NCI-H2196 (cell line): ENCODE measurements around the gene ADAMTS14.

Experiments used
- DNase-seq: peaks from one replicate; lab custom pipeline; 2025; ENCODE audit not compliant: unreplicated experiment; lab: John Stamatoyannopoulos, UW

ADAMTS14 gene

DNA sequence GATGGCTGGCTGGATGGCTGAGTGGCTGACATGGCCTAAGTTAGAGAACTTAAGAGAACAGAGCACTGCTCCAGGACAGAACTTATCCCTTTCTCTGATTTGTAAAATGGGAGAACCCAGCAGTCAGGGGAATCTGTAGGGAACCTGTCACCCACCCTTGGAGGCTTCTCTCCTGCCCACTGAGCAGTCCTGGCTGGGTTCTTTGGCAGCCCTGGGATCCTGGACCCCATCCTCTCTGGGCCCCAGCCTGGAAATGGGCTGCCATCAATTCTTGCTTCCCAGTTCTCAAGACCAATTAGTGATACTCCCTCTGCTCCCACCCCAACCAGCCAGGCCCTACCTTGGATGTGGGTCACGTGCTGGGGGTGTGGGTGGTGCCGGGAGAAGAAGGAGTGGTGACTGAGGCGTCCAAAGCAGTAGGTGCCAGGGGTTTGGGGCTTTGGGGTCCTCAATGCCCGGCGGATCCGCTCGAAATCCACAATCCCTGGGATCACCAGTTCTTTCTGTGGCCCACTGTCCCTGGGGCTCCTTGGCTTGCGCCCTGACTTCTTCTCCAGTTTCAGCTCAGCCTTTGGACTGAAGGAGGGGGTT, 109.2 kb downstream of the ADAMTS14 start:
- no peak for DNase-seq

GRCh38 chr10:70782086-70782745, 109.9 kb downstream of the ADAMTS14 start:
- no peak for DNase-seq

- no peak for DNase-seq
Observed at GRCh38 chr10:70782746-70783680, 110.7 kb downstream of the ADAMTS14 start.

DNA sequence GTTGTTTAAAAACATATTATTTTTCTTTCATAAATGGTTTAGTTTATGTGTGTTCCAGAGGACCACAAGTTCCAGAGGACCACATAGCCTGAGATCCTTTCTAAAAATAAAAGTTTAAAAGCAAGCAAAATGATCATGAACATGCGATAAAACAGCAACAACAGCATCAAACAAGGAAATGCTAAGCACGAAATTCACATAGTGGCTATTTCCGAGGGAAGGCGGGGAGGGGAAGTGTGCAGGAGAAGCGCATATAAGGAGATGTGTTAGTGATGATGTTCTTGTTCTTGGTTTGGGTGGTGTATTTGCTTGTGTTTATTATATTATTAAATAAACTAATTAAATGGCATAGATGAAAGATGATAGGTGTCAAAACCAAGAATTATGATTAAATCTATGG, 111.7 kb downstream of the ADAMTS14 start:
- no peak for DNase-seq

GRCh38 chr10:70784471-70784870, 112.2 kb downstream of the ADAMTS14 start:
- no peak for DNase-seq

DNA sequence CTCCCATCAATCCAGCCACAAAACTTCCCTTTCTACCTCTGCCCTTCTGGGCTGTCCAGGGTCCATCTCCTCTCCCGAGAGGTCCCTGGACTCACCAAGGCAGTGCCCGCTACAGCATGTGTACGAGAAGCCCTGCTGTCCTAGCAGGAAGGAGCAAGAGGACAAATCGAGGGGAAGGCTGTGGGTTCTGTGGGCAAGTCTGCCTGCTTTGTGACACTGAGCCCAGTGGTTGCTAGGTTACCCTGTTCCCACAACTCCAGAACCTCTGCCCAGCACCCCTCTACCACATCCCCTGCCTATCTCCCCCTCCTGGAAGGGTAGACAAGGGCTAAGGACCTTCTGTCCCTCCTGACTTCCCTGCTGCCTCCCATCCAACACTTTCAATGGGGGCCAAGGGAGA, 112.9 kb downstream of the ADAMTS14 start, which contains the start of gene TBATA:
TBATA (minus strand) TSS at position 188 of the 400 bp plus-strand sequence. CDS start 1,998 bp downstream, outside the sequence.
- no peak for DNase-seq

DNA sequence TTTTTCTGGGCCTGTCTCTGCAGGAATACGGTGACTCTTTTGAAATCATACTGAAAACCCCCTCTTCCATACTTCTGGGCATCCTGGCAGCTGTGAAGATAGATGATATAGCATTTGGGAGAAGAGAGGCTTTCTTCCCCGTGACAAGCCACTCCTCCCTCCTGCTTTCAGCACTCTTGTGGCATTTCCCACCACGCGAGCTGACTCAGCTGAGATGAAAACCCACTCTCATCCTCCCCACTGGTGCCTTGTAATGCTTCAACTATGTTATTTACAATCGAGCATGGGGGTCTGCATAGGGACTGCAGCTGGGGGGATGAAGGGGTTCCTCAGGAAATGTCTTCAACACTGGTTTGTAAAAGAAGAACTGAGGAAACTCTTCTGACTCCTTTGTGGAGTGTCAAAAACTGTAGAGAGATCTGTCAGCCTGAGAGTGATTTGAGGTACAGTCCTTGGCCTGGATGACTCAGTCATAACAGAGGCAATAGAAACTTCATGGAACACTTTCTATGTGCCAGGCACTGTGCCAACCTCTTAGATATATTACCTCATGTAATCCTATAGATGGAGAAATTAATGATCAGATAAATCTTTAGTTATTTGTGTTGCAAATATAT, 114.6 kb downstream of the ADAMTS14 start:
- no peak for DNase-seq

GRCh38 chr10:70791386-70792039, 119.2 kb downstream of the ADAMTS14 start:
- no peak for DNase-seq

DNA sequence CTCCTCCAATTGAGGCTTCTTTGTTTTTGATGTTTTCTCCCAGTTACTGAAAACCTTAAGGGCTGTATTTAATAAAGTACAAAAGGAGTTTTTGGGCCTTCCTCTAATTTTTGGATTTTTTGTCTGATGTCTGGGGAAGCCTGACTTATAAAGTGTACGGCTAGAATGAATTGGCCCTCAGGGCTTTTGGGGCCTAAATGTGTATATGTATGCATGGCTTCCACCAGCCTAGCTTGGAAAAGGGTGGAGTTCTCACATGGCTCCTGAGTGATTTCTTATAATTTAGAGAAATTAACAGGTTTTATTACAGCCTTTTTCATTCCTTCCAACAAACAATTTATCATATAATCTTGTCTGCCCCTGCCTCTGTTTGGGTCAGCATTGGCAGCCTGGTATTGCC, 123.3 kb downstream of the ADAMTS14 start:
- DNase-seq, result no peak

DNA sequence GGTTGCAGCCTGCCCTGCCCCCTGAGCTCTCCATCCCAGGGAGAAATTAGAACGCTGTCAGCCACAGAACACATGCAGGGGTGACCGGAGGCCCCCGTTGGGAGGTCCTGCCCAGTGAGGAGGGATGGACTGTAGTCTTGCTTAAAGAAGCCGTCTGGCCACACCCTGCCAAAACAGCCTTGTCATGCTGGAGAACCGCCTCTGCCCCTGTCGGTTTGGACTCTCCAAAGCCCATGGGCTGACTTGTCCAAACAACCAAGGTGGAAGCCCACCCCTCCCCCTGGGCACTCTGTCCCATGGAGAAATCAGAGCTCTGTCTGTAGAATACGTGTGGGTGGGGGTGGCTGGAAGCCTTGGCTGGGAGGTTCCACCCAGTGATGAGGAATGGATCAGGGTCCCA, 125.5 kb downstream of the ADAMTS14 start:
- no peak for DNase-seq

DNA sequence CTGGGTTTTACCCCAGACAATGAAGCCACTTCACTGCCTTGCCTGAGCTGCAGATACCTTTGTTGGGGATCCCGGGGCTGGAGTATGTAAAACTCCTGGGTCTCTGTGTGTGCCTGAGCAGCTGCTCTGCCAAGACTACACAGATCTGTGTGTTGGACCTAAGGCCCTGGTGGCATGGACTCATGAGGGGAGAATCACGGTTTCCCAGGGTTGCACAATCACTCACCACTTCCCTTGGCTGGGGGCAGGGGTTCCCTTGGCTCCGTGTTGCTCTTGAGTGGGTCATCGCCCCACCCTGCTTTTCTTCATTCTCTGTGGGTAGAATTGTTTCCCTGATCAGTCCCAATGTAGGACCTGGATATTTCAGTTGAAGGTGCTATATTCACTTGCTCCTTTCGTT, 126.8 kb downstream of the ADAMTS14 start:
- DNase-seq, result no peak

- DNase-seq, result no peak
Observed at GRCh38 chr10:70801854-70802253, 129.5 kb downstream of the ADAMTS14 start.

DNA sequence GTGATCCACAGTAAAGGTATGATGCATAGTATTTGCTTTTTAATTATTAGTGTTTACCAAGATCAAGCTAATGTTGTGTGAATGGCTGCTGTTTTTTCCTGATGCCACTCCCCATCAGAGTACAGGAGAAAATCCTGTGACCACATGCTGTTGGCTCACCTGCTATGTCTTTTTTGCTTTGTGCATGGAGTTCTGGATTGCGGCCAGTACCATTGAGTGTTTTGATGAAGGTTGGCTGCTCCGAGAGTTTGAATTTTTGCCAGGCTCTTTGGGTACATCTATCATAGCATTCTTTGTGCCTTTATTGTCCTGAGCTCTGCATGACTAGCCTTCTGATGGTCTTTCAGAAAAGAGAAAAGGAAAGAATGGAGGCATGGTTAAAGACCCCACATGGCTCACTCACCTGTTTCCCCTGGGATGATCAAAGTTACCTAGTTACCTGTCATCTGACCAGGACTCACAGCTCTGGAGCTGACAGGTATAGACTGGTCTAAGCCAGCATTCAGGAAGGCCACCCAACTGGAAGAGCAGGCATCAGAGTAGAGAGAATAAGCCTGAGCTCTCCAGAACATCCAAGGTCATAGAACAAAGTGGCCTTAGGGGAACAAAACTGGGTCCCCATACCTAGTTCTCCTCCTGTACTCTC, 131.6 kb downstream of the ADAMTS14 start:
- peak; percentile 86 for DNase-seq

DNA sequence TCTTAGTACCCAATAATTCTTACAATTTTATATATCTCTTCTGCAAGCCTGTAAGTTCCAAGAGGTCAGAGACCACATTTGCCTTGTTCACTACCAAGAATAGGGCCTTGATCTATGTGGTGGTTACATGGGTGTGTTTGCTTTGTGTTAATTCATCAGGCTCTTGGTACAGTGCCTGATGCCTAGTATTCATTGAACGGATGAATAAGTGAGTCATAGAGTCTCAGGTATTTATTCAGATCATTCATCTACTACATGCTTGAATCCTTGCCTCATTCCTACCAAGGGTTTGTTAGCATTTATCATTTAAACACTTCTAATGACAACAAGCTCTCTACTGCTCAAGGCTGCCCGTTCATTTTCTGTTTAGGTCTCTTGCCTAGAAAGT, 132.1 kb downstream of the ADAMTS14 start:
- no peak for DNase-seq

DNA sequence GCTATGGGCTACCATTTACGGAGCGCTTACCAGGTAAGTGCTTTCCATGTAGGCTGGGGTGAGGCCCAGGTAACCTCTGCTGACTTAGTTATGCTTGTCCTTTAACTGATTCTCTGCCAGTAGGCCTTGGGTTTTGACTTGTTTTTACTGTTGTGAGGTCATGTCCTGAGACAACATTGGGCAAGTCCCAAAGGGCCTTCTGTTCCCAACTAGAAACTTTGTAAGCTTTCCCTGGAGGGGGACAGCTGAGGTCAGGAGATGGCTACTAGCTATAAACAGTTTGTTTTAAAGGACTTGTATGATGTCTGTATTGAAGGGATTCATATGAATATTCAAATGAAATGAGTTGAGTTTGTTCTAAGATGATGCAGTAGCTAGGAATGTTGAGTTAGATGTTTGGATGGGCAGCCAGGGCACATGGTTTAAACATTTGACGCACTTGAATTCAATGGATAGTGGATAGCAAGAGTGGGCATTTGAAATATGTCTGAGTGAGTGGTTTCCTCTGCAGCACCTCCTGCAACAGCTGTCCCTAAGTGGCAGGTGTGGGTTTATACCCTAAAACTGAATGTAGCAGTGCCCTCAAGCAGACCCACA, 133.4 kb downstream of the ADAMTS14 start:
- DNase-seq, result no peak

DNA sequence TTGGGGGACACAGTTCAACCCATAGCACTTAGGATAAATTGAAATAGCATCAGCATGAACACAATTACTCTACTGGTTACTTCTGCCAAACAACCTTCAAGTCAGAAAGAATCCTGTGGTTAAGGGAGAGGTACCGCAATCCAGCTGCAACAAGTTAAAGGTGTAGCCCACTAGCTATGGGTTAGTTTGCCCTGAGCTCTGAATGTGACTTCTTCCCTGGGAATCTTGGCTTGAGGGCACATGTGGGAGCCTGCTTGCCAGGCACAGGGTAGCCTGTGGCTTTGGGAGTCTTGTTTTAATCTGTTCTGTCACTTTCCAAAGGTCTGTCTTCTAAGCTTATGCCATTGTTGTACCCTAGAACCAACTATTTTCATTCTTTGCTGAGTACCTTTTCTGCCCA, 134.5 kb downstream of the ADAMTS14 start:
- no peak for DNase-seq

DNA sequence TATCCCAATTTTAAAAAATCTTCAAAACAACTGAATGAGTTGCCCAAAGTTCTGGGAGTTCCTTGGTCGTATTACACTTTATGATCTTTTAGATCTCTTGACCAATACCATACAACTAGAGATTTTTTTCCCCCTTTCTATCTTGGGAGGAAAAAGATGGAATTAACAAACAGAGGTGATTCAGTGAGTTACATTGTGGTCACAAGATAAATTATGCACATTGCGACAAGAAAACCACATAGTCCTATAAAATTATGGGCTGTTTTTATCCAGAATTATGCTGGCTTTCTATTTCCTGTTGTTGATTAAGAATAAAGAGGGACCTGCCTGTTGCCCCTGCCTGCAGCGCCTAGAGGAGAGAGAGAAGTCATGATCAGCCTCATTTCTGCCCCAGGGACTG, 135.2 kb downstream of the ADAMTS14 start:
- no peak for DNase-seq

GRCh38 chr10:70809011-70809611, 136.8 kb downstream of the ADAMTS14 start:
- DNase-seq, result no peak

GRCh38 chr10:70809726-70810125, 137.4 kb downstream of the ADAMTS14 start:
- no peak for DNase-seq

DNA sequence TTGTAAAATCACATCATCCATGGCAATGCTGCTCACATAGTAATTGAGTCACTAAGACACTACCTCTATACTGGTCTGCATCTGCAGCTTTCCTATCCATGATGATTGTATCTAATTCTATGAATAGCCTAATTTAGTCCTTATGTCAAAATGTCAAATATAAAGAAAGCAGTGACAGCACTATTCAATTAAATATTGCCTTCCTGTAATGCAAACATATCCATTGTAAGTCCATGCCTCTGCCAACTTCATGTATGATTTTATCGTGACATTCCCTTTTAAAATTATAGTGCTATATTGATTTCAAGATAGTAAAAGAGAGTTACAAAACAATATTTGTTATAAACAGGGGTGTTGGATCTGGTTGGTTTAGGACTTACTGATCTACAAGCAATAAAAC, 138.7 kb downstream of the ADAMTS14 start:
- no peak for DNase-seq
